Activated T-cell treated with anti-CD3 and anti-CD28 coated beads, Interleukin-2, amount 50 U/mL, for 48 hours (primary cell): ENCODE results near the gene PAQR5.
"Not testable (repeated sequence)": the region's sequence is repeated elsewhere in the genome, so short reads cannot be mapped to it uniquely, and the experiment has no call there.

Experiments
- DNase-seq, 2 experiments: peaks; one replicate each; pipeline ENCODE4 v3.0.0-alpha.2; 2020

PAQR5 gene

DNA sequence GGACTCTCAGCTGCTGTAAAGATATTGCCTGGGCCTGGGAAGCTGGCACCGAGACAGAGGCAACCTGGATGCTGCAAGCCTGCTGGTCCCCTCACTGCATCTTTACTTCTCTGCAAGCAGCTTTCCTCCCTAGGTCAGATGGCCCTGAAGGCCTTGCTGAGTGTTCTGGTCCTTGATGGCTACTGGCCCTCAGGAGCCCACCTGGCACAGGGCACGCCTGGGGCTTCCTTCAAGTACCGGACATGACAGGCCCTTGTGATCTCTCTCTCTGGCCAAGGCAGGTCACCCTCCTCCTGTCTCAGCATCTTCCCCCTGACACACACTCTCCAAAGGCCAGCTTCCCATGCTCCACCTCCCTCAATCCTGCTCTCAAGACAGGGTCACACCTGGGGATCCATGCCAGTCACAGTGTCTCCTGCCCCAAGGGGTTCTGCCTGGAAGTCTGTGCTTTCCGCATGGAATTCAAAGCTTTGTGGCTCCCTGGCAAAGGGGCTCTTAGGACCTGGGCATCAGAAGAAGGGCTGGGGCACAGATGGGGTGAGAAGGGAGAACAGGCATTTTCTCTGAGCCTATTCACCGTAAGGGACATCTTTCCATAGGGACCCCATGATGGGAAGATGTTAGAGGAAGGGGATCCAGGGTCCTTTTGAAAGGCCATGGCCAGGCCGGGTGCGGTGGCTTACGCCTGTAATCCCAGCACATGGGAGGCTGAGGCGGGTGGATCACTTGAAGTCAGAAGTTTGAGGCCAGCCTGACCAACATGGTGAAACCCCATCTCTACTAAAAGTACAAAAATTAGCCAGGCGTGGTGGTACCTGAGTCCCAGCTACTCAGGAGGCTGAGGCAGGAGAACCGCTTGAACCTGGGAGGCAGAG is 4.7 kb upstream of the PAQR5 start:
- DNase-seq: no peak

DNA sequence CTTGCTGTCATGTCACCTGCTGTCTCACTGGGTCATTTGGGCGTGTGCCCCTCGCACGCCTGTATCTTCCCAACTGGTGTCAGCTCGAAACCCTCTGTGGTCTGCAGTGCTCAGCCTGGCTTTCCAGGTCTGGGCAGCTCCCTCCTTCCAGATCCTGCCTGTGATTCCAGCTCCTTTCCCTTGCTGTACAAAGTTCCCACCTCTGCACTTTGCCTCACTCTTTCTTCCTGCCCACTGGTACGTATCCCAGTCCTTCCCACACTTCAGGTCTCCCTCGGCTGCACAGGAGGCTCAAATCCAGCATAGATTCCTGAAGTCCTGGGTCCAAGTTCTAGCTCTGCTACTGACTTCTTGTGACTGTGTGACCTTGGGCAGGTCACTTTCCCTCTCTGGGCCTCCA is 2.1 kb upstream of the PAQR5 start:
- no peak for DNase-seq

DNA sequence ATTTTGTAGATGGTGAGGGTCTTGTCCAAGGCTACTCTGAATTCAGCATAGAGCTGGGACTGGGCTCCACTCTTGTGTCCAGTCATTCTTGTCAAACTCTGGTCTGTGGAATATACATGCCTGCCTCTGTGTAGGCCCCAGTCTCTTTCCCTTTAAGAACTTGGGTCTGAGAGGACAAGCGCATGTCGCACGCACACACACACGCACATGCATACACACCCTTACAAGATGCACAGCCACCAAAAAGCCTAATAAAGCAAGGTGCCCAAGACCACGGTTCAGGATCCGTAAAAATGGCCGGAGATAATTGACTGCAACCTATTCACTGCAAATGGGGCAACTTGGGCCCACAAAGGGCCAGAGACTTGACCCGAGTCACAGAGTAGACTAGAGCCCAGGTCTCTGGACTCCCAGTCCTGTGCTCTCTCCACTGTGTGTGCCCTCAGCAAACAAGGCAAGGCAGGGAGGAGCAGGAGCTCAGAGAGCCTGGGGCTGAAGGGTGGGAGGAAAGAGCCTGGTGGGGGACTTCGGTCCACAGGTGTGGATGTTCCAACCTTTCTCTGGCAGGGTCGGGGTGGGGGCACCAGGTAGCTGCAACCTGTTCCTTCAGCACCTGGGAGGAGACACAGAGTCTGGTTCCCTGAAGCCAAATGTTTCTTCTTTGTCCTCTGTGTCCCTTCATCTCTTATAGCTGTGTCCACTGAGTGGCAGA is 914 bp upstream of the PAQR5 start:
- no peak for DNase-seq

DNA sequence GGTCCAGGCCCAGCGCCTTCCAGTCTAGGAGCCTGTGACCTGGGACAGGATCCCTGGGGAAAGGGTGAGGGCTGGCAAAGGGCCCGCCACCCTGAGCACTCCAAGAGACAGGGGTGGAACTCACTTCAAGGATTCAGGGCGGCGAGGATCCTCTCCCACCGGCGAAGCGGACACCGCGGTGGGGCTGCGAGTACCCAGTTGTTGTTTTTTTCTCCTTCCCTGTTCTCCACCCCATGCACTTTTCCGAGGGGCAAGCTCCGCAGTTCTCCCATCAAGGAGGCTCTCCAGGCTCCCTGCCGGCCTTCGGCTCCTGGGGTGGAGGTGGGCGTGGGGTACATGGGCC is 387 bp upstream of the PAQR5 start:
- DNase-seq: no peak

DNA sequence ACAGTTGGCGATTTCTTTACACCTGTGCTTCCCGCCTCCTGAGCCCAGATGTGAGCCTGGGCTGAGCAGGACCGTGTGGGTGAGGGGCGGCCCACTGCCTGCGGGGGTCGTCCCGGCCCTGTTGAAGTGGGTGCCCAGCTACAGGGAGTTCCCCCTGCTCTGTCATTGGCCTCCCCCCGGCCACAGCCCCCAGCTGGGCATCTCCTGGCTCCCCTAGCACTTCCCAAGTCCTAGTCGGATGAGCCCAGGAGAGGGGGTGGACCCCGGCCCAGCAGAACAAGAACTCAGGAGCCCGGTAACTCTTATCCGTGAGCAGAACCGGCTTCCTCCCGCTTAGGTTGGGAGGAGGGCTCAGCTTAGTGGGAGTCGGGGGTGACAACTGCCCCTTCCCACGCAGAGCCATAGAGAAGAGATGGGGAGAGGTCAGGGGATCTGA is 757 bp downstream of the PAQR5 start:
- no peak for DNase-seq

DNA sequence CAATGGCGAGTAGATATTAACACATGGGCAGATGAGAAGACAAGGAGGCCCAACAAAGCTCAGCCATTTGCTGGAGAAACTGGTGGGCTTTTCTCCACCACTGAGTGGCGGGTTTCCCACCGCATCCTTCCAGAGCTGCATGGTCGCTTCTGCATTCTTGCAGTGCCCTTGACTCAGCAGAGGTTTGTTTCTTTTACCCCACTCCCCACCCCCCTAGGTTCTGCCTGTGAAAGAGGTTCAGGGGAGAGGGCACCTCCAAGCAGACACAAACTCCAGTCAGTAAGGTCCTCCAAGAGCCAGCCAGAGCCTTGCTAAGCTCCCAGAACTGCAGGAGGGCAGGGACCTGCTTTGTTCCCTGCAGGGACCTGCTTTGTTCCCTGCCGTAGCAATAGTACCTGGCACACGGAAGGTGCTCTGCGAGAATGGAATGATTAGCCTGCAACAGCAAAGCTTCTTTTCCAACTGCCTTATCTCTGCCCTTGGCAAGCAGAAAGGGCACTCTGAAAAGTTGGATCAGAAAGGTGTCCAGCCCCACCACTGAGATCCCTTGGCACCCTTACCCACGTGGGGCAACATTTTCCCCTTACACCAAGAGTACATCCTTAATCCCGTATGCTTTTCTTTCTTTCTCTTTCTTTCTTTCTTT is 1.4 kb downstream of the PAQR5 start:
- no peak for DNase-seq

DNA sequence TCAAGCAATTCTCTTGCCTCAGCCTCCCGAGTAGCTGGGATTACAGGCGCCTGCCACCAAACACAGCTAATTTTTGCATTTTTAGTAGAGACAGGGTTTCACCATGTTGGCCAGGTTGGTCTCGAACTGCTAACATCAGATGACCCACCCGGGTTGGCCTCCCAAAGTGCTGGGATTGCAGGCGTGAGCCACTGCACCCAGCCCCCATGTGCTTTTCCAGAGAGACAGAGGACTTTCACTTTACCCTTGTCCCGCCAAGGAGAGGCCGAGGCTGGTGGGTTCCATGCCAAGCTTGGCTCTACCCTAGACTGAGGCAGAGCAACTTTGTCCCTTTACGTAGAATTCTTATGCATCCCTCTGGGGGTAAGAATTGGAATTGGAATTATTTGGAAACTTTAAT is 2.4 kb downstream of the PAQR5 start:
- DNase-seq: not testable (repeated sequence)

DNA sequence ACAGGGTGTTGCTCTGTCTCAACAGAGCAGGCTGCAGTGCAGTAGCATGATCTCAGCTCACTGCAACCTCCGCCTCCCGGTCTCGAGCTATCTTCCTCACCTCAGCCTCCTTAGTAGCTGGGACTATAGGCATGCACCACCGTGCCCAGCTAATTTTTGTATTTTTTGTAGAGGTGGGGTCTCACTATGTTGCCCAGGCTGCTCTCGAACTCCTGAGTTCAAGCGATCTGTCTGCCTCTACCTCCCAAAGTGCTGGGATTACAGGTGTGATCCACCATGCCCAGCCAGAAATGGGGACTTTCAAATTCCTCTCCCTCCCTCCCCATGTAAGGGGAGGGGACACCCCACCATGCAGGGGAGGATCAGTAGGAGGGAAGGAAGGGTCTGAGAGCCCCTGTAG is 3.4 kb downstream of the PAQR5 start:
- DNase-seq: not testable (repeated sequence)

DNA sequence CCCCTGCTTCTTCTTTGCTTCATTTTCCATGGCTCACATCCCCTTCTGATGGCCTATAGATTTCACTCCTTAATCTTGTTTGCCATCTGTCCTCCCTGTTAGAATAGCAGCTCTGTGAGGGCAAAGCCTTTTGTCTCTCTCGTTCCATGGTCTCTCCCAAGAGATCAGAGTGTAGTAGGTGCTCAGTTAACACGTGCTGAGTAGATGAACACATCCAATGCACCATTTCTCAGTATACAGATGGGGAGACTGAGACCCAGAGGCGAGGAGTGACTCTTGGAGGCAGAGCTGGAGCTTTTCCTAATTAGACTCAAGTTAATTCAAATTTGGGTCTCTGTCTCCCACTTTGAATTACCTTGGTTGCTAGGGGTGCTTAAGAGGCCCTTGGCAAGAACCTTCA is 4.2 kb downstream of the PAQR5 start:
- DNase-seq: no peak

DNA sequence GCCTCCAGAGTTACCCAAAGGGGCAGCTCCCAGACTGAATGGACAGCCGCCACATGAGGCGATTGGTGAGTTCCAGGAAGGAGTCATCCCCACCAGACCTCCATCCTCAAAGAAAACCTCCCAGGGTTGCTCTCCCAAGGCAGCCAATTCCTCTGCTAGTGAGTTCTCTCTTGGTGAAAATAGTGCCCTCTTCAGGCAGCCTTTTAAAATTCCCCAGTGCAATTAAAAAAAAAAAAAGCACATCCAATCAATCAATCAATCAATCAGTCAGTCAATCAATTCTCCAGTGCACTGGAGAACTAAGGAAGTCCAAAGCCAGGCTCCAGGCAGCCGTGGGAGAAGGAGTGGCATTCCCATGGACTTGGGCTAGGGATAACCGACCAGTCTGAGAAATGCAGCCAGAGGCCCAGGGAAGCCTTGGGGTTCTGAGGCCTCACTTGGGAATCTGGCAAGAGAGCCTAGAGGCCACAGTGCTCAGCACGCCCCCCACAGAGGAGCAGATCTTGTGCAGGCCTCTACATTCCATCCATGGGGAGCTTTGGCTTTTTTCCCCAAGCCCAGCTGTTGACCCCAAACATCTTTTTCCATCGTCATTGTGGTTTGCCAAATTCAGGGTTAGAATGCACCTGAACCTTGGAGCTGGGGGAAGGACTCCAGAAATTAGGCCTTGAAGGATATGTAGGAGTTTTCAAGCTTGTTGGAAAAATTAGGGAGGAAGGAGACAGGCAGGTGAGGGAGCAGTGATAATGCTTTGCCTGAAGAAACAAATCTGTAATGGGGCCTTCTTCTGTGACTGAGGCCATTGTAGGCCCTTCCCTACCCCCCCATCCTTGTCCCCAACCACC is 4.8 kb downstream of the PAQR5 start:
- no peak for DNase-seq

DNA sequence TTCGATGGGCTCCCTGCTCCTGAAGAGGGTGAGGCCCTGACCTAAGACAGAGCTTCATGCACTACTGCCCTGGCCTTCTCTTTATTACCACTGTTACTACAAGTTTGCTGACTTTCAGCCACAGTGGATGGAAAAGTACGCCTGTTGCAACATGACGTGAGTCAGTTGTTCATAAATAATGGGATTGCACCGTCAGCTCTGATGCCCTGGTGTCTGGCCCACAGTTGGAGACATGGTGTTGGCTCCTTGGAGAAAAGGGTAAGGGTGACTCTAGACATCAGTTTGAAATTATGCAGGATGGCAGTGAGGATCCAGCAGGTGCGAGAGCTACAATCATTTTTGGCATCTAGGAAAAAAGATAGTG is 5.5 kb downstream of the PAQR5 start:
- DNase-seq: no peak

DNA sequence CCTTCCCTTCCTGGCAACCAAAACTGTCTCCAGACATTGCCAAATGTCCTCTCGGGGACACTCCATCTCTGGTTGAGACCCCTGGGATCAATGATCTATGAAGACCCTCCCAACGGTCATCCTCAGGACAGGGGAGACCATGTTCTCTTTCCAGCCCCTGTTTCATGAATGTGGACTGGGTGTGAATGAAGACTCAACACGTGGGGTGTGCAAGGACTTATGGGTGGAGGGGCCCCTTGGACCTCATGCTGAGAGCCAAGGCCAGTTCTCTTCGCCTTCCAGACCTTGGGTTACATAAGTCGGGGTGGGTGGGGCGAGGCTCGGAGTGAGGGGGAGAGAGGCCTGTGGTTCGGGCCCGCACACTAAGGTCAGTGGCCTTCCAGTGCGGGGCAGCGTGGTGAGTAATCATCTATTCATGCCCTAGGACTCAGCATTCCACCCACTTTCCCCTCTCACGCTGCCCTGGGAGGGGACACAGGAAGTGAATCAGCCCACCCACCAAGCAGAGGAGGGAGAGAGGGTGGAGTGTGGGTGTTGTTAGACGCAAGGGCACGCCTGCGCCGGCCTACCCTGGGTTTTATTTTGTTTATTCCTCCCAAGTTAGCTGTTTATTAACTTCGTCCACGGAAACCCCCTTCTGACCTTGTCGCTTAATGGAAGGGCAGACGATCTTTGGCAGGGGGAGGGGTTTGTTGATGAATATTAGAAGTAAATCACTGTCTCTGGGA is 6.7 kb downstream of the PAQR5 start:
- no peak for DNase-seq

DNA sequence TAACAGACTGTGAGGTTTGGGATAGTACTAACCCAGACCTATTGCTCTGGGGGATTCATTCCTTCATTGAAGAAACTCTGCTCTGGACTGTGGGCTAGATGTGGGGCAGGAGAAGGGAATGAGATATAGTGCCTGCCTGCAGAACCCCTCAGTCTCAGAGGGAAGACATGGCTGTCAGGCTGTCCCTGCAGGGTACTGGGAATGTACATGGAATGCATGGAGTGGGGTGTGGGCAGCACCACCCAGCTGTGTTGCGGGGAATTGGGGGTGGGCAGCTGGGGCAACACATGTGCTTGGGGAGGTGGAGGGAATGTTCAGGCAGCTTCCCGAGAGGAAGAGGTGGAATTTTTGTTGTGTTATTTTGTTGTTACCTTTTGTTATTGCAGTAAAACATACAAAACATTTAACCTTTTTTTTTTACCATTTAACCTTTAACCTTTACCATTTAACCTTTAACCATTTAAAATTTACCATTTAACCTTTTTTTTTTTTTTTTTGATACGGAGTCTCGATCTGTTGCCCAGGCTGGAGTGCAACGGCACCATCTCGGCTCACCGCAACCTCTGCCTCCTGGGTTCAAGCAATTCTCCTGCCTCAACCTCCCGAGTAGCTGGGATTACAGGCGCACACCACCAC is 7.3 kb downstream of the PAQR5 start:
- DNase-seq: no peak

DNA sequence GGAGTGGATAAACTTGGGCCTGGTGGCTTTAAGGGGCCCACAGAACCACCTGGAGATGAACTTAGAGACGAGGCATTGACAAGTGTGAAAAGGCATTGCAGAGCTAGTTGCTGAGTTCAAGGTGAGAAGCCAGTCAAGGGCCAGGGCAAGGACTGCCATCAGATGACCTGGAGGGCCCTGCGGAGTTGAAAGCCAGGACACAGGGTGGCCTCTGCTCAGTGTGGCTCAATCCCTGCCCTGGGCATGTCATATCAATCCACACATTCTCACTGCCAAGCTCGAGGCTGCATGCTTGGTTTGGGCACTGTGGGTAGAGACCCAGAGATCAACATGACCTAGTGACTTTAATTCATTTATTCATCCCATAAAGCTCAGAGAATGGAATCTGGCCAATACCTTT is 9.2 kb downstream of the PAQR5 start:
- DNase-seq: no peak

DNA sequence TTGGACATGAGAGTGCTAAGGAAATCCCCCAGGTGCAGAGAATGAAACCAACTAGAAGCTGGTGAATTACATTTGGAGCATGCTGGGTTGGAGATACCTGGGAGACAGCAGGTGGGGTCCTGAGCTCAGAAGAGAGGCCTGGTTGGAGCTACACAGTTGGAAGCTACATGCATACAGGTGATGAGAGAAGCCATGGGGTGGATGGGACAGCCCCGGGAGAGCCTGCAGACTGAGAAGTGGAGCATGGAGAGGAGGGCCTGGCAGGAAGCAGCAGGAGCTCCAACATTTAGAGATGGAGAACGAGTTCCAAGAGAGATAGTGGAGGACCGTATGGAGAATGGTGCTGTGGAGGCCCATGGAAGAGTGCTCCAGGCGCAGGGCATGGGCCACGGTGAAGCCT is 10.2 kb downstream of the PAQR5 start:
- DNase-seq: no peak

DNA sequence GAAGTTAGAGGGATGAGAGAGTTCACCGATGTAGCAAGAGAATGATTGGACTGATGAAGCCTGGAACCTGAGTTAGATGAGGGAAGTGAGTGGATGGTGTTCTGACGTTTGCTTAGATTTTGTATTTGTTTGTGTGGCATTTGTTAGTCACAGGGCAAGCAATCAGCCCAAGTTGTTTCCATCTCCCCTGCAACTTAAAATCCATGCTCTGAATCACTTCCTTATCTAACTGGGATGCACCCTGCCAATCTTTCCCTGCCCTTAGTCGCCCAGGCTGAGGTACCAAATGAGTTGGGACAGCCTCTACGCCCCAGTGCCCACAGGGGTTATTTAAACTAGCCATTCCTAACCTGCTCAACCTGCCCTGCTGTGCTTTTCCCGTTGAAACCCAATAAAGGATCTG is 12.6 kb downstream of the PAQR5 start:
- DNase-seq: no peak

DNA sequence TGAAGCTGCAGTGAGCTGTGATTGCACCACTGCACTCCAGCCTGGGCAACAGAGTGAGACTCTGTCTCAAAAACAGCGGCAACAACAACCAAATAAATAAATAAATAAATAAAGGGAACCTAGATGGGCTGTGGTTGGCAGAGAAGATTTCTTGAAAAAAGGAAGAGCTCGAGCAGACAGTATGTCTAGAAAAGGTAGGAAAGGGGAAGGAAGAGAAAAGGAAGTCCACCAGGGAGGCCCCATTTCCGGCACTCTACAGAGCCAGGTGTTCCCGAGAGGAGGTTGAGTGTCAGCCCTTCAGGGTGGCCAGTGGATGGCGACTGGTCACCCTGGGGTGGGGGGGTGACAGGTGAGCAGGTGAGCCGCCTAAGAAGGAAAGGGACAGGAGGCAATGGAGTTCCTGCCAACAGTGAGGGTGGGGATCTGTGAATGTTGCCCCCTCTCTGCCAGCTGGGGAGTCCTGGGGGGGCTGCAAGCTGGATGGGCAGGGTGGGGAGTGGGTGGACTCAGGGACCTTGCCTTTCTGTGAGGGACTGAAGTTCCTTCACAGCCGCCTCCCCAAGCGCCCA is 14.8 kb downstream of the PAQR5 start:
- no peak for DNase-seq

DNA sequence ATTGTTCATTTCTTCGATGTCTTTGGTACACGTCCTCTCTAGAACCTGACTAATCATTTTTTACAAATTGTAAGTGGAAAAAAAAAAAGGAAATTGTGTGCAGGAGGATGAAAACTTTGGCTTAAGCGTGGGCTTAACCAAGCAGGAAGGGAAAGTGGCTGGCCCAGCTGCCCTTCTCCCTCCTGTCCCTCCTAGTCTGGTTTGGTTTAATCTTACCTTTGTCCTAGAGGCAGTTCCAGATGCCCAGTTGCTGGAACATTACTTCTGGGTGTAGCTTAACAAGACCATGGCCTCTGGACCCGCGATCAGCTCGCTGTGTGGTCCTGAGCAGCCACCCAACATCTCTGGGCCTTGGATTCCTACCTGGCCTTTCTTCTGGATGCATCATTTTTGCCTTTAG is 15.4 kb downstream of the PAQR5 start:
- DNase-seq: no peak

DNA sequence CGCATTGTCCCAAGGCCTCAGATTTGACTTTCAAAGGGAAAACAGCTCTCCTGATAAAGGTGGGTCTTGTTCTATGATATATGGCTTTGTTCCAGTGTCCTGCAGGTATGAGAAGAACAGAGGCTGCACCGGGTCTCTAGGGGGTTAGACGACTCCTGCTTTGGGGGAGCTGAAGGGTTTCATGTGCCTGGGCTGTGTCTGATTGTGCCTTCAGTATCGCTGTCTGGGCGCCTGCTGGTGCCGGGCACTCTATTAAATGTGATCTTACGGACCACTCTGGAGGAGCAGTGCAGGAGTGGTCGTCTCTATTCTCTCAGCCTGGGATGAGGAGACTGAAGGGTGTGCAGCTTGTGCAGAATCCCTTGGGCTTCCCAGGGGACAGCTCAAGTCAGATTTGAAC is 16.0 kb downstream of the PAQR5 start:
- no peak for DNase-seq

DNA sequence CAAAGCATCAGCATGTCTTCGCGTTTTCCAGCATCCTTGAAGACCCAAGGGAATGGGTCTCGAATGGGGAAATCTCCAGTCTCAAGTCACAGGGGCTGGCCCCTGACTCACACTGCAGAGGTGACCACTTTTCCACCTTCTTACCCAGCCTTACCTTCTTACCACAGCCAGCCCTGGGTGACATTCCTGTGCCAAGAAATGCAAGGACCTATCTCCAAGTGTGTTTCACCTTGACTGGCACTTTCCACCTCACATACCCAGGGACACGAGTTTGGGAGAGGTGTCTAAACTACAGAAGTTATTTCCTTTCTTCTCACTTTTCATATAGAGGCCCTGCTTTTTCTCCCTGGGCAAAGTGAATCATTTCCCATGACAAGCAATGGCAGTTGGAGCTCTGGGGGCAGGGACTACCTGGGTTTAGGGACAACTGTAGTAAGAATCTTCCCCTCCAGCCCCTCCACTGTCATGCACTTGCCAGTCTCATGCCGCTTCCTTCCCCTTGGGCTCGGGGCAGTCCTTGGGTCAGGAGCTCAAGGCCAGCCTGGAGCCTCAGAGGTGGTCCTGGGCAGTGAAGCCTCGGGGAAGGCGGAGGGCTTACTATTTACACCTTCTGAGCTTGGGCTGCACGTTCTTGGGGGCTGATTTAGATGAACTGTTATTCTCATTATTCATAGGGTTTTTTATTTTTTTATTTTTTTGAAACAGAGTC is 16.8 kb downstream of the PAQR5 start:
- no peak for DNase-seq

DNA sequence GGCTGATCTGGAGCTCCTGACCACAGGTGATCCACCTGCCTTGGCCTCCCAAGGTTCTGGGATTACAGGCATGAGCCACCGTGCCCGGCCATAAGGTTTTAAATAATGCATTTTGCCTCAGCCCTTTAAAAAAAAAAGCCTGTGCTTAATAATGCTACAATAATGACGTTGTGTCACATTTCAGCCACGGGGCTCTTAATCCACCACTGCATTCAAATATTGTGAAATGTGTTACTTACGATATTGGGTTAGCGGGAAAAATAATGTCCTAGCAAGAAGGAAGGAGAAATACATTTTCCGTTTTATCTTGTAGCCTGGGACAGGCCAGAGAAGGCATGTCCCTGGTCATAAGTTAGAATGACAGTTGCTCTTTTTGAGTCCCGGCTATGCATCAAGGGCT is 17.6 kb downstream of the PAQR5 start:
- no peak for DNase-seq
